ENCODE data around the gene DRD3.

GRCh38 chr3:114103858-114104257 lies 75.0 kb downstream of the DRD3 start:
- TF ChIP-seq HMGXB4 (CRISPR knock-in tag; IDR thresholded peaks at IDR 0.05) = no peak
- no peak for TF ChIP-seq NR1H2 (CRISPR knock-in tag; IDR thresholded peaks at IDR 0.05)
- no peak for TF ChIP-seq CTCF (IDR thresholded peaks at IDR 0.05)
- no peak for TF ChIP-seq SP1 (CRISPR knock-in tag; conservative IDR thresholded peaks at IDR 0.05)
- no peak for TF ChIP-seq ATF1 (CRISPR knock-in tag; IDR thresholded peaks at IDR 0.05)
- no peak for TF ChIP-seq CBFB (CRISPR knock-in tag; IDR thresholded peaks at IDR 0.05; ENCODE audit: low read depth)
- no peak for TF ChIP-seq CREB1 (CRISPR knock-in tag; IDR thresholded peaks at IDR 0.05)
- no peak for TF ChIP-seq TEAD4 (CRISPR knock-in tag; IDR thresholded peaks at IDR 0.05)
- no peak for TF ChIP-seq TEAD1 (CRISPR knock-in tag; IDR thresholded peaks at IDR 0.05)
- TF ChIP-seq IRF2 (CRISPR knock-in tag; IDR thresholded peaks at IDR 0.05; ENCODE audit: borderline replicate concordance, low read depth) = no peak
- no peak for TF ChIP-seq PREB (CRISPR knock-in tag; IDR thresholded peaks at IDR 0.05; ENCODE audit: borderline replicate concordance)
- TF ChIP-seq USF1 (CRISPR knock-in tag; IDR thresholded peaks at IDR 0.05) = no peak
- no peak for TF ChIP-seq MAX (CRISPR knock-in tag; IDR thresholded peaks at IDR 0.05)
- TF ChIP-seq ETV6 (CRISPR knock-in tag; IDR thresholded peaks at IDR 0.05) = no peak
